Panc1 (cell line): ENCODE data around the gene PARM1. TPM values are rescaled to one million over a fixed set of nuclear protein-coding genes. Genes with fewer than 3 reads are reported as not detected.

Experiments used
- ATAC-seq: fragments of 200-7000 bp; cut with Tn5 transposase; 2 replicates; pipeline ENCODE4 v1.9.1; 2020; ENCODE audit warnings: mild to moderate bottlenecking, moderate library complexity
- BruUV-seq: library from RNA; stranded (reverse); fragments of 400-500 nt; replicated peaks from 2 replicates; lab custom pipeline; 2021; lab: Mats Ljungman, UMichigan
- CTCF ChIA-PET: fragments of 300-600 bp; sonication (Branson Sonifier 250); formaldehyde crosslinking; loops from one replicate; lab custom pipeline; 2022; ENCODE audit warnings: antibody characterized with exemption; lab: Charles Lee
- POLR2A ChIA-PET: fragments of 300-600 bp; sonication (Branson Sonifier 250); formaldehyde crosslinking; loops from one replicate; lab custom pipeline; 2022; ENCODE audit warnings: antibody characterized with exemption; lab: Charles Lee
- DNase-seq: peaks from one replicate; pipeline ENCODE4 v3.0.0-alpha.2; 2010; ENCODE audit warnings: low read depth, low spot score
- H3K27ac ChIP-seq: 2 replicates; pipeline ENCODE4 v1.5.1; 2011; ENCODE audit warnings: mild to moderate bottlenecking, low read length, inconsistent platforms
- H3K27me3 ChIP-seq: fragments of 200-500 bp; sonication (Bioruptor generic); 2 replicates; pipeline ENCODE4 v1.6.0; 2014; ENCODE audit warnings: low read length, inconsistent platforms; ENCODE audit not compliant: control insufficient read depth, insufficient read depth
- H3K36me3 ChIP-seq: fragments of 200-500 bp; sonication (Bioruptor generic); 2 replicates; pipeline ENCODE4 v1.5.1; 2014; ENCODE audit warnings: inconsistent platforms, mild to moderate bottlenecking, low read length, moderate library complexity; ENCODE audit not compliant: control insufficient read depth, insufficient read depth
- H3K4me1 ChIP-seq: 2 replicates; pipeline ENCODE4 v1.5.1; 2011; ENCODE audit warnings: inconsistent platforms, mild to moderate bottlenecking, low read length, moderate library complexity; ENCODE audit not compliant: control insufficient read depth, insufficient read depth
- H3K4me3 ChIP-seq, 2 experiments: 2 replicates each; pipeline ENCODE4 v1.5.1; 2011 to 2012; ENCODE audit warnings: low read depth in 2 of 2, low read length in 2 of 2, mild to moderate bottlenecking in 2 of 2, inconsistent platforms in 1 of 2, moderate library complexity in 1 of 2
- H3K9me3 ChIP-seq: fragments of 200-500 bp; sonication (Bioruptor generic); 2 replicates; pipeline ENCODE4 v1.5.1; 2014; ENCODE audit warnings: low read depth, mild to moderate bottlenecking, inconsistent platforms, low read length, moderate library complexity; ENCODE audit not compliant: control insufficient read depth, insufficient read depth
- CTCF ChIP-seq: fragments of 450-650 bp; IDR thresholded peaks from 2 replicates; pipeline ENCODE4 v1.5.1; 2017; ENCODE audit warnings: mild to moderate bottlenecking
- POLR2AphosphoS5 ChIP-seq: IDR thresholded peaks from 2 replicates; pipeline ENCODE4 v1.6.1; 2012; ENCODE audit warnings: mild to moderate bottlenecking, low read depth, low read length, moderate library complexity
- SIN3A ChIP-seq: IDR thresholded peaks from 2 replicates; pipeline ENCODE4 v1.6.1; 2012; ENCODE audit warnings: low read depth, mild to moderate bottlenecking, low read length, moderate library complexity, borderline replicate concordance; ENCODE audit not compliant: insufficient read depth
- TCF7L2 ChIP-seq: IDR thresholded peaks from 2 replicates; pipeline ENCODE4 v1.6.1; 2011; ENCODE audit warnings: mild to moderate bottlenecking, low read depth, low read length, inconsistent platforms
- in situ Hi-C: cut with HindIII; loops from 2 replicates; pipeline ENCODE4 v1.10.0; 2016; ENCODE audit warnings: low sequenced_read_pairs, low pct_unique_long_range_greater_than_20kb
- intact Hi-C: fragments of 100-400 bp; cut with micrococcal nuclease; formaldehyde crosslinking; loops from one replicate; pipeline ENCODE4 v1.10.0; 2022; ENCODE audit not compliant: unreplicated experiment
- total RNA-seq: library from RNA; stranded (reverse); gene quantifications from one replicate; pipeline ENCODE4 v1.2.1, GENCODE V29; 2021; ENCODE audit not compliant: unreplicated experiment
- TF ChIP-seq, protein P1 (sequence below), 2 experiments: IDR thresholded peaks; 2 replicates each; pipeline ENCODE4 v1.6.1; 2011 to 2012; ENCODE audit warnings: low read depth in 2 of 2, control low read depth in 1 of 2, low read length in 1 of 2, mild to moderate bottlenecking in 1 of 2, moderate library complexity in 1 of 2; ENCODE audit not compliant: insufficient read depth in 1 of 2

PARM1 gene
- total RNA-seq, 1 experiment from 2014 or later: 0.21 TPM

DNA sequence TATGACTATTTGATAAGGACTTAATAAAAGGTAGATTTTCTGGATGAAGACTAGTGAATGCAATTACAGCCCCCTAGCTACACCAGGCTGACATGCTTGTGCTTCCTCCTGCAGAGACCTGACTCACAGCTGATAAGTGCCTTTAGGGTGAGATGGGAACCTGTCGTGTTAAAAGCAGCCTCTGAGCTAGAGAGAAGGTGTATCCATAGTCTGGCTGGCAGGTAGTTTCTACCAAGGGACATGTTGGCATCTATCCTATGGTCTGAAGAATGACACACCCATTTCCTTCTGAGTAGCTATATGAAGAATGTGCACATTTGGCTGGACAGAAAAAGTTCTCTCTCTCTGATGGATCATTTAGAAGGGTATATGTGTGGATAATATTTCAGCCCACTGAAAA is 64.1 kb downstream of the PARM1 start:
- Histone ChIP-seq H3K9me3 (no peaks in the 10 kb centered on the region), H3K4me1 (no peaks in the 10 kb centered on the region), H3K27ac (no peak overlapping the region), H3K4me3 (no peak overlapping the region), H3K36me3 (no peaks in the 10 kb centered on the region), H3K27me3 (no peaks in the 10 kb centered on the region)
- ChIA-PET POLR2A (no interaction called here), CTCF (no interaction called here)
- in situ Hi-C loops: no loop called here
- ATAC-seq (no peak), DNase-seq (no peak)
- TF ChIP-seq SIN3A (no peak), POLR2AphosphoS5 (no peak), TCF7L2 (no peak), CTCF (no peak)
- TF ChIP-seq, protein P1, sequence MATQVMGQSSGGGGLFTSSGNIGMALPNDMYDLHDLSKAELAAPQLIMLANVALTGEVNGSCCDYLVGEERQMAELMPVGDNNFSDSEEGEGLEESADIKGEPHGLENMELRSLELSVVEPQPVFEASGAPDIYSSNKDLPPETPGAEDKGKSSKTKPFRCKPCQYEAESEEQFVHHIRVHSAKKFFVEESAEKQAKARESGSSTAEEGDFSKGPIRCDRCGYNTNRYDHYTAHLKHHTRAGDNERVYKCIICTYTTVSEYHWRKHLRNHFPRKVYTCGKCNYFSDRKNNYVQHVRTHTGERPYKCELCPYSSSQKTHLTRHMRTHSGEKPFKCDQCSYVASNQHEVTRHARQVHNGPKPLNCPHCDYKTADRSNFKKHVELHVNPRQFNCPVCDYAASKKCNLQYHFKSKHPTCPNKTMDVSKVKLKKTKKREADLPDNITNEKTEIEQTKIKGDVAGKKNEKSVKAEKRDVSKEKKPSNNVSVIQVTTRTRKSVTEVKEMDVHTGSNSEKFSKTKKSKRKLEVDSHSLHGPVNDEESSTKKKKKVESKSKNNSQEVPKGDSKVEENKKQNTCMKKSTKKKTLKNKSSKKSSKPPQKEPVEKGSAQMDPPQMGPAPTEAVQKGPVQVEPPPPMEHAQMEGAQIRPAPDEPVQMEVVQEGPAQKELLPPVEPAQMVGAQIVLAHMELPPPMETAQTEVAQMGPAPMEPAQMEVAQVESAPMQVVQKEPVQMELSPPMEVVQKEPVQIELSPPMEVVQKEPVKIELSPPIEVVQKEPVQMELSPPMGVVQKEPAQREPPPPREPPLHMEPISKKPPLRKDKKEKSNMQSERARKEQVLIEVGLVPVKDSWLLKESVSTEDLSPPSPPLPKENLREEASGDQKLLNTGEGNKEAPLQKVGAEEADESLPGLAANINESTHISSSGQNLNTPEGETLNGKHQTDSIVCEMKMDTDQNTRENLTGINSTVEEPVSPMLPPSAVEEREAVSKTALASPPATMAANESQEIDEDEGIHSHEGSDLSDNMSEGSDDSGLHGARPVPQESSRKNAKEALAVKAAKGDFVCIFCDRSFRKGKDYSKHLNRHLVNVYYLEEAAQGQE (IDR thresholded peaks at IDR 0.05; ENCODE audit: insufficient read depth in 1 of 2, low read depth in 2 of 2, low read length in 1 of 2): no peak
- intact Hi-C loops: no loop called here
- BruUV-seq: no TSS peak

- Histone ChIP-seq H3K4me3 (no peak overlapping the region), H3K4me1 (no peaks in the 10 kb centered on the region), H3K27ac (no peak overlapping the region), H3K9me3 (no peaks in the 10 kb centered on the region), H3K36me3 (no peaks in the 10 kb centered on the region), H3K27me3 (no peaks in the 10 kb centered on the region)
- no peak for DNase-seq
- in situ Hi-C loops: no loop called here
- ChIA-PET POLR2A (no interaction called here), CTCF (no interaction called here)
- no peak for ATAC-seq
- BruUV-seq: no TSS peak
- TF ChIP-seq POLR2AphosphoS5 (no peak), SIN3A (no peak), CTCF (no peak), TCF7L2 (no peak)
- TF ChIP-seq, protein P1 (IDR thresholded peaks at IDR 0.05; ENCODE audit: insufficient read depth in 1 of 2, low read depth in 2 of 2, low read length in 1 of 2): no peak
- intact Hi-C loops: no loop called here
Measured at GRCh38 chr4:74997948-74998729, 65.2 kb downstream of the PARM1 start.
